HepG2 (cell line): ENCODE data around the gene AUP1. TPM values are rescaled to one million over a fixed set of nuclear protein-coding genes. Genes with fewer than 3 reads are reported as not detected.
A peak's percentile ranks its signal among the peaks of the same experiment; 100 is the strongest.

Experiments used
- BATF2 ChIP-seq: sonication (generic); formaldehyde crosslinking; IDR thresholded peaks from 2 replicates; pipeline ENCODE4 v1.8.0; 2022; ENCODE audit warnings: mild to moderate bottlenecking, missing genetic modification reagents, moderate library complexity
- HDAC1 ChIP-seq: sonication (generic); formaldehyde crosslinking; IDR thresholded peaks from 2 replicates; pipeline ENCODE4 v1.5.1; 2020; ENCODE audit warnings: mild to moderate bottlenecking, missing genetic modification reagents
- SRF ChIP-seq: IDR thresholded peaks from 2 replicates; pipeline ENCODE4 v1.6.1; 2011; ENCODE audit warnings: mild to moderate bottlenecking, low read depth, low read length, moderate library complexity
- TFAP4 ChIP-seq: sonication (generic); IDR thresholded peaks from 2 replicates; pipeline ENCODE4 v1.6.1; 2016; ENCODE audit warnings: low read depth, borderline replicate concordance
- ZC3H13 ChIP-seq: sonication (generic); formaldehyde crosslinking; IDR thresholded peaks from 2 replicates; pipeline ENCODE4 v1.8.1; 2023; ENCODE audit warnings: mild to moderate bottlenecking, missing genetic modification reagents, moderate library complexity
- ZNF276 ChIP-seq: sonication (generic); formaldehyde crosslinking; IDR thresholded peaks from 2 replicates; pipeline ENCODE4 v1.4.0; 2020; ENCODE audit warnings: mild to moderate bottlenecking, low read depth, missing genetic modification reagents
- ZNF335 ChIP-seq: sonication (generic); formaldehyde crosslinking; IDR thresholded peaks from 2 replicates; pipeline ENCODE4 v1.4.0; 2020; ENCODE audit warnings: missing genetic modification reagents
- ZNF382 ChIP-seq: sonication (generic); formaldehyde crosslinking; IDR thresholded peaks from 2 replicates; pipeline ENCODE4 v1.5.0; 2020; ENCODE audit warnings: missing genetic modification reagents, mild to moderate bottlenecking, borderline replicate concordance
- ZNF550 ChIP-seq: sonication (generic); formaldehyde crosslinking; IDR thresholded peaks from 2 replicates; pipeline ENCODE4 v1.4.0; 2020; ENCODE audit warnings: mild to moderate bottlenecking, missing genetic modification reagents, borderline replicate concordance
- ZNF552 ChIP-seq: sonication (generic); formaldehyde crosslinking; IDR thresholded peaks from 2 replicates; pipeline ENCODE4 v1.9.0; 2022; ENCODE audit warnings: missing genetic modification reagents, mild to moderate bottlenecking, borderline replicate concordance
- ZNF703 ChIP-seq: sonication (generic); formaldehyde crosslinking; IDR thresholded peaks from 2 replicates; pipeline ENCODE4 v1.5.1; 2020; ENCODE audit warnings: missing genetic modification reagents, mild to moderate bottlenecking, moderate library complexity, borderline replicate concordance
- ZNF816 ChIP-seq: sonication (generic); formaldehyde crosslinking; IDR thresholded peaks from 2 replicates; pipeline ENCODE4 v1.8.0; 2022; ENCODE audit warnings: missing genetic modification reagents, mild to moderate bottlenecking, borderline replicate concordance
- polyA plus RNA-seq, 8 experiments: library from polyadenylated mRNA; depleted of rRNA in 3 of 8; stranded (reverse) in 7 of 8; unstranded in 1 of 8; fragments of >200 nt; fragmentation: Illumina TruSeq in 4 of 8; extraction: Trizol in 4 of 8; gene quantifications; 2 replicates each; pipeline versions ENCODE4 v1.2.1 to v1.2.3, GENCODE V29; 2011 to 2016; ENCODE audit warnings: low read depth in 4 of 8, missing spikeins in 1 of 8, mixed read lengths in 1 of 8; ENCODE audit not compliant: insufficient read depth in 1 of 8
- total RNA-seq, 5 experiments: library from RNA; depleted of rRNA; stranded (reverse); fragments of >200 nt; fragmentation: Illumina TruSeq; extraction: Trizol; gene quantifications; 2 replicates each; pipeline ENCODE4 v1.2.3, GENCODE V29; 2016; ENCODE audit warnings: low read depth in 1 of 5
- TF ChIP-seq, protein P1 (sequence below): sonication (generic); formaldehyde crosslinking; IDR thresholded peaks from 2 replicates; pipeline ENCODE4 v1.4.0; 2020; ENCODE audit warnings: missing genetic modification reagents
- TF ChIP-seq, protein P2 (sequence below): sonication (generic); formaldehyde crosslinking; IDR thresholded peaks from 2 replicates; pipeline ENCODE4 v1.5.0; 2020; ENCODE audit warnings: missing genetic modification reagents, mild to moderate bottlenecking, borderline replicate concordance

Gene AUP1
- total and polyA plus RNA-seq, 2 of the 13 experiments (the other 11 are each of a cell fraction or from before 2014, with no cell fraction given) = 174 to 267 TPM

- TF ChIP-seq BATF2 (CRISPR knock-in tag) (no peak), ZNF382 (no peak), TFAP4 (no peak; the same call in 1 of the 2 replicates), ZNF703 (CRISPR knock-in tag) (no peak; the same call in 1 of the 2 replicates), ZNF816 (CRISPR knock-in tag) (no peak), ZNF276 (no peak), HDAC1 (CRISPR knock-in tag) (peak; percentile 65), ZC3H13 (no peak), SRF (no peak), ZNF335 (CRISPR knock-in tag) (peak; percentile 79; the same call in 1 of the 2 replicates), ZNF550 (no peak), ZNF552 (no peak)
- TF ChIP-seq, protein P1, sequence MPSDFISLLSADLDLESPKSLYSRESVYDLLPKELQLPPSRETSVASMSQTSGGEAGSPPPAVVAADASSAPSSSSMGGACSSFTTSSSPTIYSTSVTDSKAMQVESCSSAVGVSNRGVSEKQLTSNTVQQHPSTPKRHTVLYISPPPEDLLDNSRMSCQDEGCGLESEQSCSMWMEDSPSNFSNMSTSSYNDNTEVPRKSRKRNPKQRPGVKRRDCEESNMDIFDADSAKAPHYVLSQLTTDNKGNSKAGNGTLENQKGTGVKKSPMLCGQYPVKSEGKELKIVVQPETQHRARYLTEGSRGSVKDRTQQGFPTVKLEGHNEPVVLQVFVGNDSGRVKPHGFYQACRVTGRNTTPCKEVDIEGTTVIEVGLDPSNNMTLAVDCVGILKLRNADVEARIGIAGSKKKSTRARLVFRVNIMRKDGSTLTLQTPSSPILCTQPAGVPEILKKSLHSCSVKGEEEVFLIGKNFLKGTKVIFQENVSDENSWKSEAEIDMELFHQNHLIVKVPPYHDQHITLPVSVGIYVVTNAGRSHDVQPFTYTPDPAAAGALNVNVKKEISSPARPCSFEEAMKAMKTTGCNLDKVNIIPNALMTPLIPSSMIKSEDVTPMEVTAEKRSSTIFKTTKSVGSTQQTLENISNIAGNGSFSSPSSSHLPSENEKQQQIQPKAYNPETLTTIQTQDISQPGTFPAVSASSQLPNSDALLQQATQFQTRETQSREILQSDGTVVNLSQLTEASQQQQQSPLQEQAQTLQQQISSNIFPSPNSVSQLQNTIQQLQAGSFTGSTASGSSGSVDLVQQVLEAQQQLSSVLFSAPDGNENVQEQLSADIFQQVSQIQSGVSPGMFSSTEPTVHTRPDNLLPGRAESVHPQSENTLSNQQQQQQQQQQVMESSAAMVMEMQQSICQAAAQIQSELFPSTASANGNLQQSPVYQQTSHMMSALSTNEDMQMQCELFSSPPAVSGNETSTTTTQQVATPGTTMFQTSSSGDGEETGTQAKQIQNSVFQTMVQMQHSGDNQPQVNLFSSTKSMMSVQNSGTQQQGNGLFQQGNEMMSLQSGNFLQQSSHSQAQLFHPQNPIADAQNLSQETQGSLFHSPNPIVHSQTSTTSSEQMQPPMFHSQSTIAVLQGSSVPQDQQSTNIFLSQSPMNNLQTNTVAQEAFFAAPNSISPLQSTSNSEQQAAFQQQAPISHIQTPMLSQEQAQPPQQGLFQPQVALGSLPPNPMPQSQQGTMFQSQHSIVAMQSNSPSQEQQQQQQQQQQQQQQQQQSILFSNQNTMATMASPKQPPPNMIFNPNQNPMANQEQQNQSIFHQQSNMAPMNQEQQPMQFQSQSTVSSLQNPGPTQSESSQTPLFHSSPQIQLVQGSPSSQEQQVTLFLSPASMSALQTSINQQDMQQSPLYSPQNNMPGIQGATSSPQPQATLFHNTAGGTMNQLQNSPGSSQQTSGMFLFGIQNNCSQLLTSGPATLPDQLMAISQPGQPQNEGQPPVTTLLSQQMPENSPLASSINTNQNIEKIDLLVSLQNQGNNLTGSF = no peak
- TF ChIP-seq, protein P2, sequence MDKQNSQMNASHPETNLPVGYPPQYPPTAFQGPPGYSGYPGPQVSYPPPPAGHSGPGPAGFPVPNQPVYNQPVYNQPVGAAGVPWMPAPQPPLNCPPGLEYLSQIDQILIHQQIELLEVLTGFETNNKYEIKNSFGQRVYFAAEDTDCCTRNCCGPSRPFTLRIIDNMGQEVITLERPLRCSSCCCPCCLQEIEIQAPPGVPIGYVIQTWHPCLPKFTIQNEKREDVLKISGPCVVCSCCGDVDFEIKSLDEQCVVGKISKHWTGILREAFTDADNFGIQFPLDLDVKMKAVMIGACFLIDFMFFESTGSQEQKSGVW (CRISPR knock-in tag) = no peak
These were observed 3.5 kb downstream of the AUP1 start, which contains the start of gene DQX1 (continued) for GRCh38 chr2:74525717-74526648.
